GM18519 (cell line): Measurements from ENCODE around the gene TLX2.

ENCODE experiments used
- ATAC-seq: cut with Tn5 transposase; IDR thresholded peaks from one replicate; pipeline ENCODE4 v1.9.1; 2021; ENCODE audit warnings: mild to moderate bottlenecking, moderate library complexity; ENCODE audit not compliant: unreplicated experiment, low FRiP score

Gene TLX2

DNA sequence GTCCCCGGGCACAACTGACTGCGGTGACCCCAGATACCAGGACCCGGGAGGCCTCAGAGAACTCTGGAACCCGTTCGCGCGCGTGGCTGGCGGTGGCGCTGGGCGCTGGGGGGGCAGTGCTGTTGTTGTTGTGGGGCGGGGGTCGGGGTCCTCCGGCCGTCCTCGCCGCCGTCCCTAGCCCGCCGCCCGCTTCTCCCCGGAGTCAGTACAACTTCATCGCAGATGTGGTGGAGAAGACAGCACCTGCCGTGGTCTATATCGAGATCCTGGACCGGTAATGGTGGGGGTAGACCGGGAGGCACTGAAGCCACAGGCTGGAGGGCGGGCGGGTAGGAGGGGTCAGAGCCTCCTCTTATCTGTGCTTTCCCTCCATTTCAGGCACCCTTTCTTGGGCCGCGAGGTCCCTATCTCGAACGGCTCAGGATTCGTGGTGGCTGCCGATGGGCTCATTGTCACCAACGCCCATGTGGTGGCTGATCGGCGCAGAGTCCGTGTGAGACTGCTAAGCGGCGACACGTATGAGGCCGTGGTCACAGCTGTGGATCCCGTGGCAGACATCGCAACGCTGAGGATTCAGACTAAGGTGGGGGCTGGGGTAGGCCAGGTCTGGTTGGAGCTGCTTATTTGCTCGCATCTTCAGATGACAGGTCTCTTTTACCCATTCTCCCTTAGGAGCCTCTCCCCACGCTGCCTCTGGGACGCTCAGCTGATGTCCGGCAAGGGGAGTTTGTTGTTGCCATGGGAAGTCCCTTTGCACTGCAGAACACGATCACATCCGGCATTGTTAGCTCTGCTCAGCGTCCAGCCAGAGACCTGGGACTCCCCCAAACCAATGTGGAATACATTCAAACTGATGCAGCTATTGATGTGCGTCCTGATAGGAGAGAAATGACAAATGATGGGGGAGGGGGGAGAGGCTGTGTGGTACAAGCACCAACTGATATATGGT lies 16.3 kb downstream of the TLX2 start:
- no peak for ATAC-seq

DNA sequence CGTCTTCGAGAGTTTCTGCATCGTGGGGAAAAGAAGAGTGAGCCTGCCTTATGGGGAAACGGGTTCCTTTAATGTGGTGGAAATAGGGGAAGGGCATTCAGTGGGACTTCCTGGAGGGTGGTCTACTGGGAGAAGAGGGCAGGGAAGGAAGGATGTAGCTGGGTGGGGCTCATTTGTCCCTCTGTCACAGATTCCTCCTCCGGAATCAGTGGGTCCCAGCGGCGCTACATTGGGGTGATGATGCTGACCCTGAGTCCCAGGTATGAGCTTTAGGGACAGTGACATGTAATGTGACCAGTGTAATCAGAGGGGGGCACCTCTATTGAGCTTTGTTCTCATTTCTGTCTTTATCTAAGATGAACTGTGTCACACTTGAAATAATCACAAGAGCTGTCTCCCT lies 17.4 kb downstream of the TLX2 start:
- no peak for ATAC-seq

DNA sequence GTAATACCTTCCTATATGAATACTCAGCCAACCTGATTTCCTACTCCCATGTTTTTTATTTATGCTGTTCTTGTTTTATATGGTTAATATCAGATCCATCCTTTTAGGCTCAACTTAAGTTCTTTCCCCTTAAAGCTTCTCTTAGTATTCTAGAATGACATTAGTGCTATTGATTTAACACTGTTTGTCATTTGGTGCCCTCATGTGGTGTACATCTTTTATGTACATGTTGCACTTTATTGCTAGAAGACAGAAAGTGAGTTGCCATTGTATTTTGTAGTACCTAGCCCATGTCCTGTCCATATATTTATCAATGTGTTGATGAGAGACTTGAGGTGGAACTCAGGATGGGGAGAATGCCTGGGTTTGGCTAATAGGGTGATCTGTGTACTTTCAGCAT lies 18.0 kb downstream of the TLX2 start:
- ATAC-seq: no peak

DNA sequence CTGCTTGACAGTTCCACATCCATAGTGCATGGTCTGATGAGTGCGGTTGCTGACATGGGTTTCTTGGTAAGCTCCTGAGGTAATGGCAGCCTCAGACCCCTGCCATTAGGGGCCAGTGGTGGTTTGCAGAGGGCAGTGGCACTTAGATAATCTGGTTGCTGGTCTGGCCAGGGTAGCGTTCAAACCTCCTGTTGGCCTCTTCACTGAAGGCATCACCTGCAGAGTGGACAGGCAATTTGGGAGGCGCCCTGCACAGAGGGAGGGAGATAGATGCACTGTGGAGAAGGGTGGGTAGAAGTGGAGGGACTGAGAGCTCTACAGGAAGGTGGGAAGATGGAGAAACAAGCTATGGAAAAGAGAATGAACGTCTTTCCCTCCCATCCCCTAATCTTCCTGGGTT lies 19.2 kb downstream of the TLX2 start:
- no peak for ATAC-seq

DNA sequence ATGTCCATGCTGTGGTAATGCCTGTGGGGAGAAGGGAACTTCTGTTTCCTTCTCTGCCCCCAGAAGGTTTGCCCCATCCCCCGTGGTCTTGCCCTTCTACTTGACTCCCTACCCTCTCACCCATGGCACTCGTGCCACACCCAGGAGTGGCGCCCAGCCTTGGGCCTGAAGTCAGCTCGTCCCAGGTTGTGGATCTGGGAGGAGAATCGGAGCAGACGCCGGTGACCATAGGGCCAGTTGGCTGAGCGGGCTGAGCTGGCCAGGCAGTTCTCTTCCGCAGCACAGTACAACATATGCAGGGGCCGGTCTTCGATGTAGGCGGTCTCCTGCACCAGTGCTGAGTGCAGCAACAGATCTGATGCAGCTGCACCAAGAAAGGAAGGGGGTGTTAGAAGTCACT lies 20.2 kb downstream of the TLX2 start:
- no peak for ATAC-seq

DNA sequence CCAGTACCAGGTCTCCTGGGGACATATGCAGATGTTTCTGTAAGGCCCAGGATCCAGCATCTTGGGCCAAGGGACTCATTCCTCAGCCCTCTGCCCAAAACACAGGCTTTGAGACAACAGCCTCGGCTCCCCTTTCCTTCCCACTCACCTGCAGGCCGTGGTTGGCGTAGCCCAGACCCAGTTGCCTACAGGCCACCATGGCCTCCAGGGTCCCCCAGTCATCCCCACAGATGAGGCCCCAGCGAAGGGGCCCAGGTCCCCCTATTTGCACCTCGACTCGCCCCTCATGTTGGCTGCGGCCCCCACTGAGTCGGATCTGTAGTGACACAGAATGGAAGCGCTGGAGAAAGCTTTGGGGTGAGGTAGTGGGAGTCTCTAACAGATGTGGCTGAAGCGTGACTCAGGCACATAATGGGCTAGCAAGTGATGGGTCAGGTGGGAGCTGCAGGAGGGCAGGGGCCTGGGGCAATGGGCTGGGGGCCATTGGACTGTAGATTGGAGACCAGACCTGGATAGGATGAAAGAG lies 21.3 kb downstream of the TLX2 start:
- ATAC-seq: no peak

DNA sequence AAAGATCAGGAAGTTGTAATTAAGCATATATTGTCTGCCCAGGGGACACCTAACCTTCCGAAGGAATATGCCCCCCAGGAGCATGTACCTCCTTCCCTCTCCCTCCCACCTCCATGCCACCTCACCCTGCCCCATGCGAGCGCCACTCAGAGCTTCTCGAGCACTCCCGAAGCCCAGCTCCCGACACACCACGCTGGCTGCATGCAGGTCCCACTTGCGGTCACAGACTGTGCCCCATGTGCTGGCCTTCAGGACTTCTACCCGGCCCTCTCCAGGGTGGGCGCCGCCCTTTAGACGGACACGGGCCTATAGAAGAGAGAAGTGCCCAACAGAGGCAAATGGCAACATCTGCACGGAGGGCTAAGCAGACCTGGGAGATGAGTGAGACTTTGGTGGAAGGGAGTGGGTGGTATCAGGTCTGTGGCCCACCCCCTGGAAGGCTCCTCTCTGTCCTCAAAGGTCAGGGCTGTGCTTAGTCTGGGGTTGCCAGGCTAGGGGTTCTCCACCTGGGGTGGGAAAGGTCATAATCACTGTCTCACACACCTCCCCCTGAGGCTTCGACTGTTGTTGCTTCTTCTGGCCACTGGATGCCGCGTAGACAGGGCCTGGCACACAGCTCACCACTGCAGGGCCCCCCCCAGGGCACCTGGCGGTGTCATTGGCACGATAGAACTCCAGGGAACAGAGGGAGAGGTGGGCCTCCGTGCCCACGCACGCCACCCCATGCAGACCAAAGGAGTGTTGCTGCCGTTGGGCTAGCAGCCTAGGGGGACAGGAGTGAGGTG lies 22.1 kb downstream of the TLX2 start:
- ATAC-seq: no peak

DNA sequence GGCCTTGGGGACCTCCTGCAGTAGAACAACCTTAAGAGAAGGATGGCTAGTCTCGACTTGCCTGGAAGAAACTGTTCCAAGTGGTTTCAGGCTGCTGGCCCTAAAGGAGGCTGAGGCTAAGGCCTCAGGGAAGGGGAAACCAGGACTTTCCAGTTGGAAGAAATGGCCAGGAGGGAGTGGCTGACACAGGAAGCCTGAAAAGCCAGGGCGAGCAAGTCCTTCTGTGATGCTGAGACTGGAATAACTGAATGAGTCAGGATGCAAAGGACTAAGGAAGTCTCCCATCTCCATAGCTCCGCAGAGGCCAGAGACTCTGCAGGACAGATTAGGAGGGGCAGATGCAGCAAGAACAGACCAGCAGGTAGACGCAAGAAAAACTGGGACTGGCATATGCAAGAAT lies 22.9 kb downstream of the TLX2 start:
- no peak for ATAC-seq

DNA sequence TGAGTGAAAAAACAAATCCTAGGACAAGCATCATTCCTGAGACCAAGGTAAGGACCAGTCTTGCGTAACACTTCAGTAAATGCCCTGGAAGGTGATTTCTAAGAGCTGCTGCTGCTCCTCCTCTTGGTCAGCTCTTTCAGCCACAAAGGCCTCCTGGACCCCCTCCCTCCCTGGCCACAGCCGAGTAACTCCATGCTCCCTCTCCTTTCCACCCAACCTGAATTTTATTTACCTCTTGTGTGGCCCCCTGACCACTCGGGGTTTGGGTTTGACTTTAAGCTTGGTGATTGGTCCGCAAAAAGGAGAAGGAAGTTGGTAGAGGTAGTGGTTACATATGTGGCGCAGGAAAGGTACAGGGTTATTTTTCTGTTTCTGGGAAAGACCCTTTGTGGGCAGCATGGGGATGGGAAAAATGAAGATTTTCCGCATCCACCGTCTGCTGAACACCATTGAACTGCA lies 24.7 kb downstream of the TLX2 start:
- no peak for ATAC-seq

DNA sequence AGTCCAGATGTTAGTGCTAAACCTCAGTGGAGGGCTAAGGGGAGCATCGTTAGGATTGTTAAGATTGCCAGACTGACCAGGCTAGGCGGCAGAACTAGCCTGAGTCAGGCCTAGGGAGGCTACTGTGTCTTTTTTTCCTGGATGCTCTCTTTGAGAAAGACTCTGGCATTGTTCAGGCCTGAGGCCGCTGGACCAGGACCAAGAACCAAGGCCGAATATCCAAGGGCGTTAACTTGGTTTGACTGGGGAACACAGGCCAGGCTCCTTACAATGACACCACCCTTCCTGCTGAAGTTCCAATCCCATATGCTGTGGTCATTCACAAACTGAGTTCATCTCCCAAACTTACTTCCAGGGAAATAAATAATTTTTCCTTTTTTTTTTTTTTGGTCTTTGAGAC lies 26.0 kb downstream of the TLX2 start:
- ATAC-seq: no peak

DNA sequence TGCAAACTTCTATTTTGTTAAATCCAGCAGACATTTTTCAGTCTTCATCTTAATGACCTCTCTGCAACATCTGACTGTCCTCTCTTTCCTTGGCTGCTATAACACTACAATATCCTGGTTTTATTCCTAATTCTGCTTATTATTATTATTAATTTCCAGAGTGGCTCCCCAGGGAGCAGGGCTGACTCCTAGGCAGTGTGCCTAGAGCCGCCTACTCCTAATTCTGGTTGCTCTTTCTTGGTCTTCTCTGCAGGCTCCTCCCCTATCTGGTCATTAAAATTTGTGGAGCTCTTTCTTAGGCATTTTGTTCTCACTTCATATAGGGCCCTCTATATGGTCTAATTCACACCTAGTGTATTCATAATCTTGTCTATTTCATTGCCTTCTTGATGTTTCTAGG lies 28.7 kb downstream of the TLX2 start:
- no peak for ATAC-seq

DNA sequence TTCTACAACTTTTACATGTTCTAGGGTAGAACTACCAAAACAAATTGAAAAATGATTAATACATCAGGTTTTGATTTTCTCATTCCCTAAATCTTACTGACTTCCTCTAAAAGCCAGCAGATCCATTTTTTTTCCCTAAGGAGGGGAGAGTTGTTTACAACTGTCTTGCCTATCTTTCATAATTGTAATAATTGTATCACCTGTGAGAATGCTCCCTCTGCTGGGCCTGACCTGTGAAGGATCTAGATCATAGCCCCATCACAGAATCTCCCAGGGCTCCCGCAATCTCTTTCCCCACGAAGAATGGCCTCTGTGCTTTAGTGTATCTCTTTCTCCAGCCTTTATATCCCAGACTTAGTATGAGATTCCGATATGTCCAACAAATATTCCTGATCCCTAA lies 30.4 kb downstream of the TLX2 start:
- ATAC-seq: no peak

DNA sequence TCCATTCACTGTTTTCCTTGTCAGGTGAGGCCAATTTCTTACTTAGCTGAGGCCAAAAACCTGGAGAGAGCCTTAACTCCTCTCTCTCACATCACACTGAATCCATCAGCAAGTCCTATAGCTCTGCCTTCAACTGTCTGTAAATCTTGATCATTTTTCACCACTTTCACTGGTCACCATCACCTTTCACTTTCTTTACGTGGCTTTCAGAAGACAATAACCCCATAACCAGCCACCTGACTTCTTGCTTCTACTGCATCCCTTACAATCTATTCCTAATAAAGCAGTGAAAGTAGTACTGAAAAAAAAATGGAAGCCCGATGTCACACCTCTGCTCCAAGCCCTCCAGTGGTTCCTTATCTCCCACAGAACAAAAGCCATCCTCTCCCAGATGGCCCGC lies 31.8 kb downstream of the TLX2 start:
- no peak for ATAC-seq

DNA sequence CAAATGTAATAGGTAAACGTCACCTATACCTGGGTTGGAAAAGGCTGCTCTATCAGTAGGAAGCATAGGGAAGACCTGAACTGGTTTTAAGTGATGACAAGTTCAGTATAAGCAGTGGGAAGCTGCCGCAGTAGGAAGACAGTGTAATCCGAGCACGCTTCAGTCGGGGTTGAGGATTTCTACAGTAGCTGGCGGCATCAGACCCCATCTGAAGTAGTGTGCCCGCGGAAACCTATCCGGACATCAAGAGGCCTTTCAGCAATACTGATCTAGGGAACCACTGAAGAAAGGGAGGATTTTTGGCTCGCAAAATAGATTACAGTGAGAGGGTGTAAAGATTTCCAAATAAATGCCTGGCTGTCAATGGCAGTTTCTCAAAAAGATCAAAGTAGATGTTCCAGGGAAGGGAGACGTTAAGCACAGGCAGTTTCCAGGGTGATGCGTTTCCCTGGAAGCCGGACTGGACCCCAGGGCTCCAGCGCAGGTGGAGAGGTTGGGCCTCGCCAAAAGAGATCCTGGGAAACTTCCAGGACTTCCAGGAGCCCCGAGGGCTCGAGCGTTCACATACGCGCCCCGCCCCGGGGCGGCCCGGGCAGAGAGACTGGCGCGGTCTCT lies 34.1 kb downstream of the TLX2 start:
- no peak for ATAC-seq

DNA sequence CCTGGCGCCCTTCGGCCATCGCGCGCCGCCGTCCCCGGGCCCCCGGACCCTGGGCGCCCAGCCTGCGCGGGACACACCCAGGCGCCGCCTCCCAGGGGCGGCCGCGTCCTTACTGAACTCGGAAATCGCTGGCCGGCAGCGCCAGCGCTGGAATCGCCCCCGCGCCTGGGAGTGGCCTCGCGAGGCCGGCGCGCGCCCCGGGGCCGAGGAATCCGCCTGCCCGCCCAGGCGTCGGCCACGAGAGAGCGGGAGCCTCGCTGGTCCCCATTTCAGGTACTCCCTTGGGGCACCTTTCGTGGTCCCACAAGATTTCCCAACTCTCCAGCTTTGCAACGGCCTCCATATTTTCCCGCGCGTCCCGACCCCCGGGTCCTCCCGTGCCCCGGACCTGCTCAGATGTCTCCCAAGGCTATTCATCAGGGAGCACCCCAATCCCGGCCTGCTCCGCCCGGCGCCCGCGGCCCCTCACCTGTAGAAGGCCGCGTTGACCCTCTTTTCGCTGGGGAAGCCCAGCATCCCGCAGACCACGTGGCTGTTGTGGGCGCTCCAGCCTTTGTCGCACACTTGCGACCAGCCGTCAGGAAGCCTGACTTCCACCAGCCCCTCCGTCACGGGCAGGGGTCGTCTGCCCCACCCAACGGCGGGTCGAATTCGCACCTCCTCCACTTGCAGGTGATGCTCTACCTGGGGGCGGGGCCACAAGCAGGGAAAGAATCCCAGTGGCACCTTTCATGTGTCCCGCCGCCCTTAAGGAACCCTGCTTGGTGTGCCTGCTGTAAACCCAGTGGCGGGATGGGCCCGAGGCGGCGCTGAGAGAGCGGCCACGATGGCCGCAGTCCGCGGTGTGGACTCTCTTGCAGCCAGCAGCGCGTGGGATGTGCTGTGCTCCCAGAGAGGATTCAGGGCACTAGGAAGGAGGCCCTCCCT lies 34.9 kb downstream of the TLX2 start:
- no peak for ATAC-seq

DNA sequence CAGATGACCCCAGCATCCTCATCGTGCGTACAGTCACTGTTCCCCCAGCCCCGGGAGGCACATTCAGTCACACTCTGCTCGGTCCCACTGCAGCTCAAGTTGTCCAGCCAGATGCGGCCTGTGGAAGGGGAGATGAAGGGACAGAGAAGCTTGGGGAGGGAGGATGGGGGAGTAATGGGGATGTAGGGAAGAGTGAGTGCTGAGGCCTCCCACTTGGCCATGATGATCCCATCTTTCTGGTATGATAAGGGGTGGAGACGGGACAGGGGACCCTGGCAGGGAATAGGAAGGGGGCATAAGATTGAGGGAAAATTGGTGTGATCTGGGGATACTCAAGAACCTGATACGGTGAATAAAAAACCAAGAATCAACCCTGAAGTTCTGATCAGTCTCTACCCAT lies 36.0 kb downstream of the TLX2 start:
- ATAC-seq: no peak

DNA sequence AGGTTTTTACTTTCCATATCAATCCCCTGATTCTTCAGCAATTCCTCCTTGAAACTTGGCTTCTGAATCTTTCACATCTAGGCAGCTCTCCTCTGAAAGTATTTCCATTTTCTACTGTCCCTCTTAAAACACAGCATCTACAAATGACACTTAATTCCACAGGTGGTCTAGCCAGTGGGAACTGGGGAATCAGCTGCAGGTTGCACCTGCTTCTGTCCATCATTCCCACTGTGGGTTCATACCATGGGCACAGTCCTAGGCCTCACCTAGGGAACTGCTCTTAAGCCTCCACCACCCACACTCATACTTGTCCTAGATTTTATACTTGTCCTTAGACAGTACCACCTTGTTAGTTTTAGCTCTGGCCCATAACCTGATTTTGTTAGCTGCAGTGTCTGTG lies 37.3 kb downstream of the TLX2 start:
- ATAC-seq: no peak

DNA sequence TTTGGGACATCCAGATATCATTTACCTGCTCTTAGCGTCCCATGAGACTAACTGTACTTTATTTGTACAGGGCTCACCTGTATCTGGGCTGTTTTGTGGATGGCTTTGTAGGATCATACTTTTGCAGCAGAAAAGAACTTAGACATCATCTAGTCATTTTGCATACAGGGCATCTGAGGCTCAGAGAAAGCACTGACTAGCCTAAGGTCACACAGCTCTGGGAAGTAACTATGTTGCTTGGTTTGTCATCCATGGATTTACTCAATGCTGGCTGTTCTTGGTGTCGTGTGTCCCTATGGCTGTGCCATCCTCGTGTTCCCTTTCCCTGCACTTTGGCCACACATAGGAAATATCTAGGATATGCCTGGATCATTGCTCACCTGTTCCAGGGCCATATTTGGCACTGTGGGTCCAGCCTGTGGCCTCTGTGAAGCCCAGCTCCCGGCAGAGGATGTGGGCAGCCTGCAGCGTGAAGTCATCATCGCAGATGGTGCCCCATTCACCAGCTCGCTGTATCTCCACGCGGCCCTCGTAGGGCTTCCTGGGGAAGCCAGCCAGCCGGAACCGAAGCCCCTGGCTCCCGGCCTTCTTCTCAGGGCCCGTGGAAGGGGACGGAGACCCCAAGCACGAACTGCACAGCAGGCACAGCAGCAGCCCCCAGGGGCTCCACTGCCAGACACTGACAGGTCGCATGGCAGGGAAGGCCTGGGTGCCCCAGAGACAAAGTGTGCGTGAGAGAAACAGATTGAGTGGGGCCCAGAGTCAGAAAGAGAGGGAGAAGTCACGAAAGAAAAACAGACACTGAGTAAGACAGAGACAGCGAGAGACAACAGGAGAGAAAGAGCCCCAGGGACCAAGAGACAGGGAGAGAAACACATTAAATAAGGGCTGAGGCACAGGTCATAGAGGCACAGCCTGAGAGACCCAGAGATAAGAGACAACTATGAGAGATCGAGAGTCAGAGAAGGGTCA lies 38.0 kb downstream of the TLX2 start:
- no peak for ATAC-seq
